Measurements from ENCODE around the gene TBL1X.

- no peak for TF ChIP-seq POLR2A (IDR thresholded peaks at IDR 0.05)
- no peak for TF ChIP-seq CTCF (IDR thresholded peaks at IDR 0.05)
- no peak for TF ChIP-seq POLR2AphosphoS5 (IDR thresholded peaks at IDR 0.05)
- TF ChIP-seq EP300 (IDR thresholded peaks at IDR 0.05), result no peak
Measured at GRCh38 chrX:9519546-9520216, 54.8 kb downstream of the TBL1X start.
